Upper lobe of left lung (tissue), 6 donors: ENCODE results near the gene NOA1. TPM values are rescaled to one million over a fixed set of nuclear protein-coding genes. Genes with fewer than 3 reads are reported as not detected.

ENCODE experiments used
- ATAC-seq, 2 donors: fragments of 200-7000 bp; cut with Tn5 transposase; one replicate each; pipeline ENCODE4 v1.9.1; 2022; ENCODE audit warnings: mild to moderate bottlenecking in 2 of 2, moderate library complexity in 2 of 2; ENCODE audit not compliant: low FRiP score in 2 of 2
- DNase-seq, 2 donors: peaks; one replicate each; pipeline ENCODE4 v3.0.0-alpha.2; 2019 to 2020
- H3K27ac ChIP-seq, 4 donors: fragments of 200-600 bp; sonication (generic); one replicate each; pipeline ENCODE4 v1.5.1; 2016 to 2019
- H3K27me3 ChIP-seq, 4 donors: fragments of 200-600 bp; sonication (generic); one replicate each; pipeline ENCODE4 v1.5.1; 2017 to 2019
- H3K36me3 ChIP-seq, 4 donors: fragments of 200-600 bp; sonication (generic); one replicate each; pipeline ENCODE4 v1.5.1; 2016 to 2019
- H3K4me1 ChIP-seq, 4 donors: fragments of 200-600 bp; sonication (generic); one replicate each; pipeline ENCODE4 v1.5.1; 2018 to 2019
- H3K4me3 ChIP-seq, 4 donors: fragments of 200-600 bp; sonication (generic); one replicate each; pipeline ENCODE4 v1.5.1; 2017 to 2019; ENCODE audit warnings: mild to moderate bottlenecking in 2 of 4, moderate library complexity in 1 of 4
- H3K9me3 ChIP-seq, 4 donors: fragments of 200-600 bp; sonication (generic); one replicate each; pipeline ENCODE4 v1.5.1; 2018 to 2019
- EP300 ChIP-seq, 4 donors: sonication (generic); formaldehyde crosslinking; IDR thresholded peaks; one replicate each; pipeline ENCODE4 v1.5.1; 2017; ENCODE audit warnings: antibody characterized with exemption in 4 of 4, control low read depth in 2 of 4
- POLR2A ChIP-seq, 4 donors: fragments of 450-650 bp; IDR thresholded peaks; one replicate each; pipeline ENCODE4 v1.5.1; 2016 to 2017; ENCODE audit warnings: antibody characterized with exemption in 4 of 4, mild to moderate bottlenecking in 2 of 4
- POLR2AphosphoS5 ChIP-seq, 2 donors: sonication (generic); formaldehyde crosslinking; IDR thresholded peaks; one replicate each; pipeline ENCODE4 v1.5.1; 2017; ENCODE audit warnings: antibody characterized with exemption in 2 of 2
- WGBS, 2 donors: methylation state at CpG; one replicate each; pipeline ENCODE4 v1.1.5; 2017 to 2018; 5-methylcytosine and 5-hydroxymethylcytosine counted together
- total RNA-seq, 6 donors: library from RNA; depleted of rRNA in 4 of 6; stranded (reverse); fragments of >200 nt in 4 of 6; gene quantifications; one replicate each; pipeline versions ENCODE4 v1.1.0 to v1.2.1, GENCODE V29; 2016 to 2021
- TF ChIP-seq, protein P1 (sequence below), 6 experiments: fragments of 450-650 bp in 4 of 6; fragments of 200-600 bp in 2 of 6; sonication (generic) in 2 of 6; IDR thresholded peaks; one replicate each; pipeline ENCODE4 v1.5.1; 2016 to 2019; ENCODE audit warnings: antibody characterized with exemption in 6 of 6
- donor health status: DM: no; HTN: no; CAD: no; lungs with moderate emphysema.
- donor health status: DM: no; HTN: yes; CAD: no; lungs with severe emphysema.

NOA1 gene
- total RNA-seq, 6 donors from 2014 or later, result 15.2 to 27.2 (median 22.8) TPM

DNA sequence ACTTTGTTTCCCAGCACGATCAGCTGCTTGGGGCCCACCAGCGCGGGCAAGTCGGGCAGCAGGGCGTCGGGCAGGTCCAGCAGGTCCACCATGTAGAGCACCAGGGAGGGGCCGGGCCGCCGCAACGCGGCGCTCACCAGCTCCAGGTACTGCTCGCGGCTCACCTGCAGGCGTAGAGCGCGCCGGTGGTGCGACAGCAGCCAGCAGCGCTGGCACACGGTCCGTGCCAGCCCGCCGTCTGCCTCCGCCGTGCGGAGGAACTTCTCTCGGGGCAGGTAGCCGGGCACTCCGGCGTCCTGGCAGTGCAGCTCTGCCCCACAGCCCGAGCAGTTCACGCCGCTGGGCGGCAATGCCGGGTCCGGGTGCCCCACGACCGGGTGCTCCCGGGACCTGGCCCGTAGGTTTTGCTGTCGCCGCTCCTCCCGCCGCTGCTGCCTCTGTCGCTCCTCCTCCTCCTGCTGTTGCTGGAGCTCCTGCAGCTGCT is 527 bp downstream of the NOA1 start:
- no peak for TF ChIP-seq POLR2AphosphoS5 (IDR thresholded peaks at IDR 0.05)
- TF ChIP-seq, protein P1, sequence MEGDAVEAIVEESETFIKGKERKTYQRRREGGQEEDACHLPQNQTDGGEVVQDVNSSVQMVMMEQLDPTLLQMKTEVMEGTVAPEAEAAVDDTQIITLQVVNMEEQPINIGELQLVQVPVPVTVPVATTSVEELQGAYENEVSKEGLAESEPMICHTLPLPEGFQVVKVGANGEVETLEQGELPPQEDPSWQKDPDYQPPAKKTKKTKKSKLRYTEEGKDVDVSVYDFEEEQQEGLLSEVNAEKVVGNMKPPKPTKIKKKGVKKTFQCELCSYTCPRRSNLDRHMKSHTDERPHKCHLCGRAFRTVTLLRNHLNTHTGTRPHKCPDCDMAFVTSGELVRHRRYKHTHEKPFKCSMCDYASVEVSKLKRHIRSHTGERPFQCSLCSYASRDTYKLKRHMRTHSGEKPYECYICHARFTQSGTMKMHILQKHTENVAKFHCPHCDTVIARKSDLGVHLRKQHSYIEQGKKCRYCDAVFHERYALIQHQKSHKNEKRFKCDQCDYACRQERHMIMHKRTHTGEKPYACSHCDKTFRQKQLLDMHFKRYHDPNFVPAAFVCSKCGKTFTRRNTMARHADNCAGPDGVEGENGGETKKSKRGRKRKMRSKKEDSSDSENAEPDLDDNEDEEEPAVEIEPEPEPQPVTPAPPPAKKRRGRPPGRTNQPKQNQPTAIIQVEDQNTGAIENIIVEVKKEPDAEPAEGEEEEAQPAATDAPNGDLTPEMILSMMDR (IDR thresholded peaks at IDR 0.05), result peak in 1 of 6 experiments; percentile 32
- TF ChIP-seq POLR2A (IDR thresholded peaks at IDR 0.05), result peak in 1 of 4 donors; percentile 27
- Histone ChIP-seq H3K9me3 (peaks cover 0 to 11% (median 0%) of the 10 kb centered on the region in 4 donors), H3K27me3 (no peaks in the 10 kb centered on the region), H3K4me3 (peak overlapping the region; percentile 94 to 99 (median 96)), H3K4me1 (peaks cover 43 to 54% (median 46%) of the 10 kb centered on the region in 4 donors), H3K27ac (peak overlapping the region; percentile 87 to 94 (median 90)), H3K36me3 (peaks cover 17 to 22% (median 19%) of the 10 kb centered on the region in 4 donors)
- peak; percentile 28 to 81 for ATAC-seq
- 0% methylated on average over 4 of the region's 46 CpGs for WGBS, 2 donors
- DNase-seq, result peak; percentile 81 to 94

DNA sequence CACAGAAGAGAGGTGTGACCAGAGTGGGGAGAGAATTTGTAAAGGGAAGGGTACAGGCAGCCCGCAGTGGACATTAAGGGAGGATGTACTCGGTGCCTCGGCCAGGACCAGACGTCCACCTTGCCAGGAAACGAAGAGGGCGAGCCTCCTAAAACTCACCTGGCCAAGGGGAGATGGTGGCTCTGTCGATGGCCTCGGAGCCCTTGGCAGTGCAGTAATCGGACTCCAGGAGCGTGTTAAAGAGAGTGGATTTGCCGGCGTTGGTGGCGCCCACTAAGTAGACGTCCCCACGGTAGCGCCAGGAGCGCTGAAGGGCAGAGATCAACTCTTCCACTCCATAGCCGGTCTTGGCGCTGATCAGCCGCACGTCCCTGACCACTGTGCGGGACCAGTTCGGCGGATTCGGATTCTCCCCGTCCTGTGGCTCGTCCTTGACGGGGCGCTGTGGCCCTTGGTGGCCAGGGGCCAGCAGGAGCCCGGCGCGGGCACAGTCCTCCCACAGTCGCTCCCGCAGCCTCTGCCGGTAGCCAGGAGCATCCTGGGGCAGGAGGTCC is 1.0 kb downstream of the NOA1 start:
- H3K27me3 ChIP-seq, result no peaks in the 10 kb centered on the region
- H3K4me3 ChIP-seq, result peak overlapping the region; percentile 94 to 99 (median 96)
- peak in 1 of 2 donors; percentile 31 for DNase-seq
- no peak for TF ChIP-seq POLR2A (IDR thresholded peaks at IDR 0.05)
- no peak for TF ChIP-seq POLR2AphosphoS5 (IDR thresholded peaks at IDR 0.05)
- TF ChIP-seq, protein P1 (IDR thresholded peaks at IDR 0.05), result no peak
- H3K36me3 ChIP-seq, result peaks cover 17 to 27% (median 23%) of the 10 kb centered on the region in 4 donors
- H3K27ac ChIP-seq, result peak overlapping the region; percentile 87 to 94 (median 90)
- H3K9me3 ChIP-seq, result peaks cover 0 to 11% (median 0%) of the 10 kb centered on the region in 4 donors
- 4 to 6% methylated on average over 9 to 24 of the region's 35 CpGs for WGBS, 2 donors
- ATAC-seq, result no peak
- H3K4me1 ChIP-seq, result peaks cover 37 to 48% (median 41%) of the 10 kb centered on the region in 4 donors

DNA sequence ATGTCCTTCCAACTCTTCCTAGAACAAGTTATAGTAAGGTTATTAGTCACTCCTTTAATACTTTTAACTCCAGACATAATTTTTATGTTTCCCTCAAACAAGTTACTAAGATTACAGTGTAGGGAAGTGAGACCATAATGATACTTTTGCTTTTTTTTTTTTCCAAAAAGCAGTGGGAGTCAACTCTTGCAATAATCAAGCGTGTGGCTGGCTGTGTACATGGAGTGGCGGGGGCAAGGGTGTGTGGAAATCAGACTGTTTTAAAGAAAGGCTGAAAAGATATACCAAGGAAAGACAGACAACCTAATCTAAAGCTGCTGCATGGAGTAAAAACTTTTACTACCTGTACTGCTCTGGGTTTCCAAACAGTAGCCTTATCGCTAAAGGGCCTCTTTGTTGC is 4.1 kb downstream of the NOA1 start:
- Histone ChIP-seq H3K27ac (no peak overlapping the region), H3K4me3 (no peak overlapping the region), H3K27me3 (no peaks in the 10 kb centered on the region), H3K36me3 (peaks cover 17 to 56% (median 40%) of the 10 kb centered on the region in 4 donors), H3K9me3 (peaks cover 0 to 11% (median 0%) of the 10 kb centered on the region in 4 donors), H3K4me1 (peaks cover 20 to 29% (median 24%) of the 10 kb centered on the region in 4 donors)
- WGBS, 2 donors, result 92 to 97% methylated on average over 3 of the region's 3 CpGs
- no peak for ATAC-seq
- TF ChIP-seq, protein P1 (IDR thresholded peaks at IDR 0.05), result no peak
- TF ChIP-seq POLR2A (IDR thresholded peaks at IDR 0.05) (no peak), POLR2AphosphoS5 (IDR thresholded peaks at IDR 0.05) (no peak), EP300 (IDR thresholded peaks at IDR 0.05) (no peak)
- no peak for DNase-seq

DNA sequence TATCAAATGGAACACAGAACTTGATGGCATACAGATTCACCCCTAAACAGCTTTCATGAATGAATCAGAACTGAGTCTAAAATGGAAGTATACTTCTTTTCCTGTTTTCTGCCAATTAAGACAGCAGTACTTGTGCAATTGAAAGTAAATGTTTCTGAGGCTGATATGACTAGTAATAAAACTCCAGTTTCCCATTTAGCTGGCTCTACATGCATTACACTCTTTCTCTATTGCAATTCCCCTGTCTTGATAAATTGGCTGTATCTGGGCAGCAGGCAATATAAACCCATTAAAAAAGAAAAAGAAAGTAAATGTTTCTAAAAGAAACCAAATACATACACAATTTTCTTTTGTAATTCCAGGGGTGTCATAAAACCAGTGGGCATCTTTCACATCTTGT is 4.6 kb downstream of the NOA1 start:
- H3K4me3 ChIP-seq, result no peak overlapping the region
- no peak overlapping the region for H3K27ac ChIP-seq
- H3K4me1 ChIP-seq, result peaks cover 19 to 23% (median 22%) of the 10 kb centered on the region in 4 donors
- no peaks in the 10 kb centered on the region for H3K27me3 ChIP-seq
- no peak for ATAC-seq
- peaks cover 17 to 62% (median 44%) of the 10 kb centered on the region in 4 donors for H3K36me3 ChIP-seq
- TF ChIP-seq POLR2A (IDR thresholded peaks at IDR 0.05) (no peak), EP300 (IDR thresholded peaks at IDR 0.05) (no peak), POLR2AphosphoS5 (IDR thresholded peaks at IDR 0.05) (no peak)
- TF ChIP-seq, protein P1 (IDR thresholded peaks at IDR 0.05), result no peak
- H3K9me3 ChIP-seq, result peaks cover 0 to 11% (median 0%) of the 10 kb centered on the region in 4 donors
- no peak for DNase-seq
